Measurements from ENCODE around the gene SEMA6B.

SEMA6B gene

DNA sequence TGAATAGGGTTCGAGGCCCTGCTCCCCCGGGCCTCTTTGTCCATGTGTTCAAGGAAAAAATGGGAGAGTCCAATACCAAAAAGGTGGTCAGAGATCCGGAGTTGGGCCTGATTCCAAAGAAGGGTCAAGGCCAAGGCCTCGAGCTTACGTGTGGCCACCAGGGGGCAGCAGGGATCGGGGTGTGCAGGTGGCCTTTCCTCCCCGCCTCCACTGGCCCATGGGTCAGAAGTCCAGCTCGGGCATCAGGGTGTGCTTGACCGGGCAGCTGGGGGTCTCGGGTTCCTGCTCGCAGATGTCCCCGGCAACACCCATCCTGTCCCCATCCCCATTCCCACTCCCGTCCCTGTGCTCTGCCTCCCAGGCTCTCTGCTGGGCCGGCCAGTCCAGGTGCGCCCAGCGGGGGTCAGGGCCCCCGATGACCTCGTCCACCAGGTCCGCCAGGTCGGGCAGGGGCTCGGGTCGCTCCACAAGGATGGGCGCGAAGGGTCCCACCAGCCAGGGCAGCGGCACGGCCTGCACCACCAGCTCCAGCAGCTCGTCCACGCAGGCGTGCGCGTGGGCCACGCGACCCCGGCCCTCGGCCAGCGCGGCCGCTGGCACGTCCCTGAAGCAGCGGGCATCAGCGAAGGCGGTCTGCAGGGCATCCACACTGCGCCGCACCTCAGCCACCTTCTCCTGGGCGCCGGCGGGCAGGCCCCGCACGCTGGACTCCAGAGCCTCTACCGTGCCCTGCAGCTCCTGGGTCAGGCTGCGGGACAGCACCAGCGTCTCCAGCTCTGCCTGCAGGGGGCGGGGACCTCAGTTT, 36.0 kb downstream of the SEMA6B start:
- peak; percentile 32 for DNase-seq

DNA sequence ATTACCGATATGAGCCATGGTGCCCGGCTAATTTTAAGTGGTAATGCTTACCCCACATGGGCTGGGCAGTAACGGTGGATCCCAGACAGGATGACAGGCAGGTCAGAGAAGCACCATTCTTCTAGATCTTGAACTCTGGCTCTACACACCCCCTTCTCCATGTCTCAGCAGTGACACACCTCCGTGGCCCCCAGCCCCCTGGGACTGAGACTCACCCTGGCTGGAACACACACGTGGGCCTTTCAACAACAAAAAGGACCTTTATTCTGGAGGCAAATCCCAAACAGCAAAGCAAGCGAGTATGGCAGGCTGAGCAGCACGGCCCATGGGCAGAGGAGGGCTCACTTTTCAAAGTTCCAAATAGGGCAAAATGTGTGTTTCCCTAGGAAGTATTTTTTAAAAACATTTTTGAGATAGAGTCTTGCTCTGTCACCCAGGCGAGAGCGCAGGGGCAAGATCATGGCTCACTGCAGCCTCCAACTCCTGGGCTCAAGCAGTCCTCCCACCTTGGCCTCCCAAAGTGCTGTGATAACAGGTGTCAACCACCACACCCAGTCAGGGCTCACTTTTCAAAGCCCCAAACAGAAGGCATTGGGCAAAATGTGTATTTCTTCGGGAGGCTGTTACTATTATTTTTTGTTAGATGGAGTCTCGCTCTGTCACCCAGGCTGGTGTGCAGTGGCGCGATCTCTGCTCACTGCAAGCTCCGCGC, 37.0 kb downstream of the SEMA6B start:
- DNase-seq, result no peak

DNA sequence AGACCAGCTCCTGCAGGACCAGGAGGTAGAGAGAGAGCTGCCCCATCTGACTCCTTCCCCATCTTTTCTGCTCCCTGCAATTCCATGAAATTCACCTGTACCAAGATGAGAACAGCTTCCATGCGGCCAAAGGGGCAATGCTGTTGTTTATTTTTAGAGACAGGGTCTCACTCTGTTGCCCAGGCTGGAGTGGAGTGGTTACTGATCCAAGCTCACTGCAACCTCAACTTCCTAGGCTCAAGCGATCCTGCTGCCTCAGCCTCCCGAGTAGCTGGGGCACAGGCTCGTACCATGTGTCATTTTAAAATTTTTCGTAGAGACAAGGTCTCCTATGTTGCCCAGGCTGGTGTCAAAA, 37.6 kb downstream of the SEMA6B start:
- no peak for DNase-seq

DNA sequence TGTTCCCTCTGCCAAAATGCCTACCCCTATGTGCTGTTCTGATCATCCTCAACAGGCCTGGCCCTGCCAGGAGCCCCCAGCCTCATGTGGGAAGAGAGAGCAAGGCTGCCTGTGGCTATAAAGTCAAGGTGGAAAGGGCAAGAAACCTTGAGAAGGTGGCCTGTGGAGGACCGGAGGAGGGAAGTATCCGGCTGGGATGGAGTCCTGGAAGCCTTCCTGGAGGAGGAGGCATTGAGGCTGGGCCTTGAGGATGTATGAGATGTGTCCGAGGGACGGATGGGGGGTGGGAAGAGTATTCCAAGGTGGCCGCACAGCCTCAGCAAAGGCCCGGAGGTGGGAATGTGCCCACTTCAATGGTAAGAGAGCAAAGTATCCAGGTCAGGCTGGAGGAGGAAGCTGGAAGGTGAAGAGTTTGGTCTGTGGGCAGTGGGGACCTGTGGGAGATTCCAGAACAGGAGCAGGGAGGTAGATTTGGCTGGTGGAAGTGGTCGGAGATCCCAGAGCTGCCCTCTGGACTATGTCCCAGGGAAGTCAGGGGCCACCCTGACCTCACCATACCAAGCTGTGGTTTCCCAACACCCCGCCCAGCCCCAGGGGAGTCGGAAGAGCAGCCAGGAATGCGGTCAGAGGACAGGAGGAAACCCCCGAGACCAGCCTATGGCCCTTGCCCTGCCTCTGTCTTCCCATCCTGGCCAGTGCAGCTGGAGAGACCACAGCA, 38.2 kb downstream of the SEMA6B start:
- DNase-seq, result no peak

DNA sequence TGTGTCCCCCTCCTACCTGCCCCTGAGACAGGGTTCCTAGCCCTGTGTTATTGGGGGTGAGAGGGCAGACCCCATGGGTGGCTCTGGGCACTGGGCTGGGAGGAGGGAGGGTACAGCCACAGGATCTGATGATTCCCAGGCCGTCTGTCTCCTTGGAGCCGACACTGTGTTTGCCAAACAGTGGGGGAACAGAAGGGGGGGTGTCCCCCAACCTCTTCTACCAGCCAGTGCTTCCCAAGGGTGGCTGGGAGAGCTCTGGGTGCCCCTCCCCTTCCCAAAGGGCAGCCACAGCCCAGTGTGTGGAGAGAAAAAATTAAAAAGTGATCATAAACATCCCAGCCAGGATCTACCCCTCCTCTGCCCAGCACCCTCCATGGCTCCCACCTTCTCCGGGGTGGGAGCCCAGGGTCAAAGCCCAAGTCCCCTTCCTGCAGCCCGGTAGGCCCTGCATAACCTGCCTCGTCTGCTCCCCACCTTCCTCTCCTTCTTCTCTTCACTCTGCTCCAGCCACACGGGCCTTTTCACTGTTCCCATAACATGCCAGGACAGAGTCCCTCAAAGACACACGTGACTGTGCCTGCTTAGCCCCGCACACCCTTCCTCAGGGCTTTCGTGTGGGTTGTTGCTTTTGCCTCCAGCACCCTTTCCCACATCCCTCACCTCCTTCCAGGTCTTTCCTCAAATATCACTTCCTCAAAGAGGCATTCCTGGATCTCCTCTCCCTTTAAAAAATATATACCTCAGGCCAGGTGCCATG, 39.8 kb downstream of the SEMA6B start:
- no peak for DNase-seq

DNA sequence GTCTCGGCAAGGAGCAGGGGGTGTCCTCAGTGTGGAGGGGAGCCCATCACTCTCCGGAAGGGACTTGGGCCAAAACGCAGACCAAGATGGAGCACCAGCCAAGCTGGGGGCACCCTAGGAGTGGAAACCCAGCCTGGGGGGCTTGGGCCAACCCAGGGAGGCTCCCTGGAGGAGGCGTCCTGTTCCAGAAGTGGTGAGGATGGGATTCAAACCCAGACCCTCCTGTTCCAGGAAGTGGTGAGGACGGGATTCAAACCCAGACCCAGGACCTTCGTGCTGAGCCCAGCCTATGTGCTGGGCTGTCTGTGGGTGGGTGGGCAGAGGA, 40.4 kb downstream of the SEMA6B start:
- DNase-seq, result no peak

DNA sequence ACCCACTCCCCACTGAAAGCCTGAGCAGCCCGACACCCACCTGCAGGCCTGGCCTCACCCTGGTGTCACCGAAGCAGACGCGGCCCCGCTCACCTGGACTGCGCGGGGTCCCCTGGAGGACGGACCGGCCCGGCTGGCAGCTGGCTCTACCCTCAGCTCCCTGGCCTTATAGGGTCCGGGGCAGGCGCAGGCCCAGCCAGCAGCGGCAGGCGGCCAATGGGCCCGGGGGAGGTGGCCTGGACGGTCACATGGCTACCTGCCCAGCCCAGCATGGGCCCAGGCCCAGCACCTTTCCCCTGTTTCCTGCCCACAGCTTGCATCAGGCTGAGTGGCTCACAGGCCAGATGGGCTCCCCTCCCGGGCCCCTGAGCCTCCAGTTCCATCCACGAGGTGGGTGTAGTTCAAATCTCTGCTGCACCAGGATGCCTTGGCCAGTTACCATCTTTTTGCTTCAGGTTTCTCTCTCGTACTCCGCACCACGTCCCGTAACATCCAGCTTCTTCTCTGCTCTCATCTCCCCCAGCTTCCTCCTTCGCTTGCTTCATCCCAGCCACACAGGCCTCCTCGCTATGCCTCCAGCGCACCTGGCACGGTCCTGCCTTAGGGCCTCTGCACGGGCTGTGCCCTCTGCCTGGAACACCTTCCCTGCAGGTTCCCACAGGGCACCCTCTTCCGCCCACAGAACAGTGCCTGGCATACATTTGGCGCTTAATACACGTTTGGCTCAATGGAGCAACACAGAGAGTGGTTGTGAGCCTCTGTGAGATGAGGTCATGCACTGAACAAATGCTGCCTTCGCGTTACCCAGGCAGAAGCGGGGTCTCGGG, 40.9 kb downstream of the SEMA6B start, which contains the start of gene PLIN4:
Gene PLIN4, minus strand, starts transcription at position 142 of the 827 bp plus-strand sequence. CDS start 214 bp downstream, outside the sequence.
- DNase-seq, result no peak

DNA sequence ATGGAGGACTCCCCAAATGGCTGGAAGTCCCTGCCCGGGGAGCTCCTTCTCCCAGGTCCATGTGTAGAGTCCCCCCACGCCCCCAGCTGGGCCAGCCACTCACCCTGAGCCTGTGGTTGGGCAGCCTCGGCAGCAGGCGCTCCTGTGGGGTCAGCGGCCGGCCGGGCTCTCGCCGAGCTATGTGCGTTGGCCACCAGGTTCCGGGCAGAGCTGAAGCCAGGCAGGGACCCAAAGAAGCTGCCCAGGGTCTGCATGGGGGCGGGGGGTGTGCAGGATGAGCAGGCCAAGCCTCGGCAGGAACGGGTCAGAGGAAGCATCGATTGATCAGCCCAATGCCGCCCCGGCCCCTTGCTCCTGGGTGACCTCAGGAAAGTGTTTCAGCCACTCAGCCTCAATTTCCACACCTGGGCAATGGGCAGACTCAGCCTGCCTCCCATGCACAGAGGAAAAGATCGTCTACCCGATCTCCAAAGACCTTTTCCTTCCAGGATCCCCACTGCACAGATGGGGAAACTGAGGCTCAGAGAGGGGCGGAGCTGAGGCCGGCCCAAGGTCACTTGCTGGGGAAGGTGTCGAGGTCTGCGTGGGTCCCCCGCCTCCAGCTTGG, 41.9 kb downstream of the SEMA6B start:
- DNase-seq, result no peak

DNA sequence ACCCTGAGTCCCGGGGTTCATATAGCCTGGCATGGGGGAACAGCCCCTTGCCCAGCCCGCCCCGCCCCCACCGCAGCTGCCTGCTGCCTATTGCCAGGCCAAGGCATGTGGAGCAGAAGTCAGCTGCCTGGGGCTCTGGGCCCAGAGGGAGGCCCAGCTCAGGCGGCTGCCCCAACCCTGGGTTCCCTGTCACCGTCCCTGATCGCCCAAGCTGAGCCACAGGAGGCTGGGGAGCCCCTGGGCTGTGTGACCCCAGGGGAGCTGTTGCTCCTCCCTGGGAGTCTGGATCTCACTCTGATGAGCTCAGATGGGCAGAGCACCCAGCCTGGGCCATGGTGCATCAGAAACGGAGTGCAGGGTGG, 42.6 kb downstream of the SEMA6B start:
- no peak for DNase-seq

DNA sequence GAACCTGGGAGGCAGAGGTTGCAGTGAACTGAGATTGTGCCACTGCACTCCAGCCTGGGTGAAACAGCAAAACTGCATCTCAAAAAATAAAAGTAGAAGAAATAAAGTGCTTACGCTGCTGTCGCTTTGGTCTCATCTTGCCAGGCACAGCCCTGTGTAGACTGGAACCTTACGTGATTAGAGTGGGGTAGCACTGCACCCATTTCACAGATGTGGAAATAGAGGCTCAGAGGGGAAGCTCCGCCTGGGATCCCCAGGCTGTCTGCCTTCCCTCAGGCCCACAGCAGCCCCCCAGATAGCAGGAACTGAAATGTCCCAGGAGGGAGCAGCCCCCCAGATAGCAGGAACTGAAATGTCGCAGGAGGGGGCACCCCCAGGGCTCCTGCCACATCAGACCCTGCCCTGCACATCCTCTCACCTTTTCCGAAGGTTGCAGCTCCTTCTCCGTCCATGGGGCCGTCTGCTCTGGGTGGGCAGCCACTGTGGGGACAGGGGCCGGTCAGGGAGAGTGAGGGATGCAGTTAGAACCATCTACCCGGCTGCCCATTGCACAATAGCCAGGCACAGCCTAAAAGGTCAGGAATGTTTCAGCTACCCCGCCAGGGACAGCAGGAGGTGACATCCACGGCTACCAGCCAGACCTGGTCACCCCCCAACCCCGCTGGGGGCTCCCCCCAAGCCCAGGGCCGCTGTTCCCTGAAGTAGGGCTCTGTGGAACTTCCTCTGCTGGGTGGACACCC, 43.1 kb downstream of the SEMA6B start:
- no peak for DNase-seq

DNA sequence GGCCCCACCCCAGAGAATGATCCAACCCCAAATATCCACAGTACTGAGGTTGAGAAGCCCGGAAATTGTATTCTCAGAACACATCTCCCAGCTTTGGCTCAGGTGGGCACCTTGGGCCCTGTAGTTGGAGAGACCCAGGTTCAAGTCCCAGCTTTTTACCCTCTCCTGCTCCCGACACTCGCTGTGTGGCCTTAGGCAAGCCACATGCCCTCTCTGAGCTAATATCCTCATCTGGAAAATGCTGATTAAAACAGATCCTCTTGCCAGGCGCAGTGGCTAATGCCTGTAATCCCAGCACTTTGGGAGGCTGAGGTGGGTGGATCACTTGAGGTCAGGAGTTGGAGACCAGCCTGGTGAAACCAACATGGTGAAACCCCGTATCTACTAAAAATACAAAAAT, 43.8 kb downstream of the SEMA6B start:
- DNase-seq, result no peak

DNA sequence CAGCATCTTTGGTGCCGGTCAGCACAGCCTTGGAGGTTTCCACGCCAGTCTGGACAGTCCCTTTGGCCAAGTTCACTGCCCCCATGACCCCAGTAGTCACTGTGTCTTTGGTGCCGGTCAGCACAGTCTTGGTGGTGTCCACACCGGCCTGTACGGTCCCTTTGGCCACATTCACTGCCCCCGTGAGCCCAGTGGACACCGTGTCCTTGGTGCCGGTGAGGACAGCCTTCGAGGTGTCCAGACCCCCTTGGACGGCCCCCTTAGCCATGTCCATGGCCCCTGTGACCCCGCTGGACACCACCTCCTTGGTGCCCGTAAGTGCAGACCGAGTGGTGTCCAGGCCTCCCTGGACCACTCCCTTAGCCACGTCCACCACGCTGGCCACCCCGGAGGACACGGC, 46.2 kb downstream of the SEMA6B start:
- DNase-seq, result no peak

DNA sequence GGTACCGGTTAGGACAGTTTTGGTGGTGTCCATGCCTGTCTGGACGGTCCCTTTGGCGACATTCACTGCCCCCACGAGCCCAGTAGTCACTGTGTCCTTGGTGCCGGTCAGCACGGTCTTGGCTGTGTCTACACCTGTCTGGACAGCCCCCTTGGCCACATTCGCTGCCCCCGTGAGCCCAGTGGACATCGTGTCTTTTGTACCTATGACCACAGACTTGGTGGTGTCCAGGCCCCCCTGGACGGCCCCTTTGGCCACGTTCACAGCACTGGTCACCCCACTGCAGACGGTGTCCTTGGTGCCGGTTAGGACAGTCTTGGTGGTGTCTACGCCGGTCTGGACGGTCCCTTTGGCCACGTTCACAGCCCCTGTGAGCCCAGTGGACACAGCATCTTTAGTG, 47.4 kb downstream of the SEMA6B start:
- DNase-seq, result no peak

DNA sequence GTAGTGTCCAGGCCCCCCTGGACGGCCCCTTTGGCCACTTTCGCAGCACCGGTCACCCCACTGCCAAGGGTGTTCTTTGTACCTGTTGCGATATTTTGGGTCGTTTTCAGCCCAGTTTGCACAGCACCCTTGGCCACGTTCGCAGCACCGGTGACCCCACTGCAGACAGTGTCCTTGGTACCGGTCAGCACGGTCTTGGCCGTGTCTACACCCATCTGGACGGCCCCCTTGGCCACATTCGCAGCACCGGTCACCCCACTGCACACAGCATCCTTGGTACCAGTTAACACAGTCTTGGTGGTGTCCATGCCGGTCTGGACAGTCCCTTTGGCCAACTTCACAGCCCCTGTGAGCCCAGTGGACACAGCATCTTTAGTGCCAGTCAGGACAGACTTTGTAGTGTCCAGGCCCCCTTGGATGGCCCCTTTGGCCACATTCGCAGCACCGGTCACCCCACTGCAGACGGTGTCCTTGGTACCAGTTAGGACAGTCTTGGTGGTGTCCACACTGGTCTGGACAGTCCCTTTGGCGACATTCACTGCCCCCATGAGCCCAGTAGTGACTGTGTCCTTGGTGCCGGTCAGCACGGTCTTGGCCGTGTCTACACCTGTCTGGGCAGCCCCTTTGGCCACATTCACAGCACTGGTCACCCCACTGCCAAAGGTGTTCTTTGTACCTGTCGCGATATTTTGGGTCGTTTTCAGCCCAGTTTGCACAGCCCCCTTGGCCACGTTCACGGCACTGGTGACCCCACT, 48.0 kb downstream of the SEMA6B start:
- no peak for DNase-seq

DNA sequence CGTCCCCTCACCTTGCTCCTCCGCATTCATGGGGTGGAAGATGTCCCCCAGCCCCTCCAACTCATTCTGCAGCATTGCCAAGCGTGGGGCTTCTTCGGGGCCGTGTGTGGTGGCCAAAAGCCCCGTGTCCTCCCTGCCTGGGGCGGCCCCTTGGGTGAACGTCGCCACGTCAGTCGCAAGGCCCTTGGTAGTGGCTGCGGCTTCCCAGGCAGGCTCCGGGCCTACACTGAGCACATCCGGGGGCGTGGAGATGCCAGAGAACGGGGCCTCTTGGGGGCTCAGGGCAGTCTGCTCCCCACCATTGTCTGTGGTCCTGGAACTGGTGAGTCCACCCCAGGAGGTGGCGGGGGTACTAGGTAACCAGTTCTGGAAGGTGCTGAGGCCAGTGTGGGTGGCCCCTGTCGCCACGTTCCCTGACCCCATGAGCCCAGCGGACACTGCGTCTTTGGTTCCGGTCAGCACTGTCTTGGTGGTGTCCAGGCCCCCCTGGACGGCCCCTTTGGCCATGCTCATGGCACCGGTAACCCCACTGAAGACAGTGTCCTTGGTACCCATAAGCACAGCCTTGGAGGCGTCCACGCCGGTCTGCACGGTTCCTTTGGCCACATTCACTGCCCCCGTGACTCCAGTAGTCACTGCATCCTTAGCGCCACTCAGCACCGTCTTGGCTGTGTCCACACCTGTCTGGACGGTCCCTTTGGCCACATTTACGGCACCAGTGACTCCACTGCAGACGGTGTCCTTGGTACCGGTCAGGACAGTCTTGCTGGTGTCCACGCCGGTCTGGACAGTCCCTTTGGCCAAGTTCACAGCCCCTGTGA, 48.8 kb downstream of the SEMA6B start:
- DNase-seq, result no peak

DNA sequence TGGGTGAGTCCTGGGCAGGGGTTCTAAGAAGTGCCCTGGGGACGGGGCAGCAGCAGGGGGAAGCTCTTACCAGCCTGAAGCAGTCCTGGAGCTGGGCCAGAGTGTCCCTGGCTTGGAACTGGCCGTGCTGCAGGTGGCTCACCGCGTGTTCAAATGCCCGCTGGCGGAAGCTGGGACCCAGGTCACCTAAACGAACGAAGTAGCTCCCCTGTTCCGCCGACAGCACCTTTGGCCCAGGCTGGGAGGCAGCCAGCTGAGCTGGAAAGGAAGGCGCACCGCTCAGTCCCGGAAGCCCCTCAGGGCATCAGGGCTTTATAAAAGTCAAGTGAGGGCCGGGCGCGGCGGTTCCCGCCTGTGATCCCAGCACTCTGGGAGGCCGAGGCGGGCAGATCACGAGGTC, 50.8 kb downstream of the SEMA6B start:
- no peak for DNase-seq

DNA sequence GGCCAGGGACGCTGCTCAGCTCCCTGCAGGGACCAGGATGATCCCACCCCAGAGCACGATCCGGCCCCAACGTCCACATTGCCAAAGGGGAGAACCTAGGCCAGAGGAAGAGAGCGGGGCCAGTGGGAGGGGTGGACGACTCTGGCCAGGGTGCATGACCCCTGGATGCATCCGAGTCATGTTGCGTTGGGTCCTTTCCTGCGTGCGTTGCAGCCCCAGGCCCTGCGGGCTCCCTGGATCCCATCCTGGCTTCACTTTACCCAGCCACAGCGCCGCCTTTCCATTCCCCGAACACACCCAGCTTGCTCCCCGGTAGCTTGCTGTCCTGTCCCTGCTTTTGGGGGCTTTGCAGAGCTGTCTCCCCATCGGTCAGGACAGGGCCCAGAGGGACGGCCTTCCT, 51.7 kb downstream of the SEMA6B start:
- no peak for DNase-seq

DNA sequence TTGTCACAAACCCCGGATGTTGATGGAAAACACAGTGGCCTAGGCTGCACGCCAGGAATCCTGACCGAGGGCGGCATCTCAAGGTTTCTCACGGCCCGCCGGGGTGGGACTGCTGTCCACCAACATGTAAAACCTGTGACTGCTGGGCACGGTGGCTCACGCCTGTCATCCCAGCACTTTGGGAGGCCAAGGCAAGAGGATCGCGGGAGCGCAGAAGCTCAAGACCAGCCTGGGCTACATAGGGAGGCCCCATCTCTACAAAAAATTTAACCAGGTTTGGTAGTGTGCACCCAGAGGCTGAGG, 52.4 kb downstream of the SEMA6B start:
- no peak for DNase-seq

DNA sequence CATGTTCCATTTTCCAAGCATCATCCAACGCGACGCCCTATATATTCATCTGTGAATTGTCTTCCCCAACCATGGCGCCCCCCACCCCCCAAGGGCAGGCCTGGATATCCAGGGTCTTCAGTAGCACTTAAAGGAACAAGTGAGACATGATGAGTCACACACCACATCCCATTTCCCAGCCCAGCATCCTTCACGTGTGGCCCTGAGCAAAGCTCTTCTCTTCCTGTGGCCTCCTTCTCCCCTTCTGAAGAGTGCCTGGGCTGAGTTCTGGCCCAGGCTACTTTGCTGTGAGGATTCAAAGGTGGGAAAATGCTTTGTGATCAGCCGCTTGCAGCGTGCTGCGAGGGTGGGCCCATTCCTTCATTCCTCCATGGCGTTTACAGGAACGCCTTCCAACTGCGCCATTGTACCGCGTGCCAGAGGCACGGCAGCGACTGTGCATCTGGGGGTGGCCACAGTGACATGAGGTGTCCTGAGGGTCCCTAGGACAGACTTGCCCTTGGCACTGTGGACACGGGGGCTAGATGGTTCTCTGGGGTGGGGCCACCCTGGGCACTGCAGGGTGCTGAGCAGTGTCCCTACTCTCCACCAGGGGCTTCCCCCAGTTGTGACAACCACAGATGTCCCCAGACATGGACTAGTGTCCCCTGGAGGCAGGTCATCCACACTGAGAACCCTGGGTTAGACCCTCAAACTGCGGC, 52.9 kb downstream of the SEMA6B start:
- no peak for DNase-seq
